ENCODE results near the gene MROH2A.

The MROH2A gene

DNA sequence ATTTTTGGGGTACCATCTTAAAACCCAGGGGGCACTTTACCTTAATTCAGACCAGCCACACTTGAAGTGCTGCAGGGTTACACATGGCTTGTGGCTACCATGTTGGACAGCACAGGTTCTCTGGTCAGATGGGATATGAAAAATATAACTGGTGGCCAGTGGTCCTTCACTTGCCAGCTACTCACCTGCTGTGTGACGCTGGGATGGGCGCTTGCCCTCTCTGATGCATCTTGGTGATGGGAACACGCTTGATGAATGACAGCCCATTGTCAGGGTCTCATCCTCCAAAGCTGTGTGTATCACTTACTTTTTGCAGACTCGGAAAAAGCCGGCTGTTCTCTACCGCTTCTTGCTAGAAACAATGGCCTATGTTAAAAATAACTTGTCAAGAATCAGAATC is 53.7 kb downstream of the MROH2A start:
- TF ChIP-seq FOXP2 (optimal IDR thresholded peaks at IDR 0.05; ENCODE audit: control extremely low read depth, extremely low read length, insufficient read depth) (no peak), EZH2 (IDR thresholded peaks at IDR 0.05) (no peak), POLR2AphosphoS5 (IDR thresholded peaks at IDR 0.05; ENCODE audit: borderline replicate concordance, low read depth, low read length) (no peak)
- no peak overlapping the region for H3K9ac ChIP-seq (ENCODE audit: insufficient read length)
- peaks cover 32% of the 10 kb centered on the region for H3K36me3 ChIP-seq (ENCODE audit: insufficient read depth, low read length)
- peak overlapping the region; percentile 87 for H3K27ac ChIP-seq
- no peak overlapping the region for H3K4me3 ChIP-seq
- no peak for DNase-seq (ENCODE audit: low read depth, low spot score)
- no peaks in the 10 kb centered on the region for H3K9me3 ChIP-seq (ENCODE audit: low read depth, low read length)

DNA sequence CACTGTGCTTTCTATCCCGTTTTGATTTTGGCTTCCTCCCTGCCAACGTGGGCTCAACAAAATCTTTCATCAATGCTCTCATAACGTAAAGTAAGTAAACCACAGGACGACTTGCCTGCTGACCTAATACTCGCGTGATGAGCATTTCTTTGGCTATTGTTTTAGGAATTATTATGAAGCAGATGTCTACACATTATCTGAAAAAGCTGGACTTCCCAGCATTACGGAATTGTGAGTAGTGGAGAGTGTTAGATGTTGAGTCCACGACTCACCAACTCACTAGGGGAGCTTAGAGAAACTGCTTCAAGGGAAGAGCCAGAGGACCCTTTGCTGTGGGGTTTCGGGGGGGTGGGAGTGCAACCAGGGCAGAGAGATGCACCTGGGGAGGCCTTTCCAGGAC is 54.3 kb downstream of the MROH2A start:
- no peak for DNase-seq (ENCODE audit: low read depth, low spot score)
- Histone ChIP-seq H3K4me3 (no peak overlapping the region), H3K9me3 (ENCODE audit: low read depth, low read length) (no peaks in the 10 kb centered on the region), H3K9ac (ENCODE audit: insufficient read length) (no peak overlapping the region), H3K36me3 (ENCODE audit: insufficient read depth, low read length) (peaks cover 37% of the 10 kb centered on the region), H3K27ac (peak overlapping the region; percentile 87)
- TF ChIP-seq POLR2AphosphoS5 (IDR thresholded peaks at IDR 0.05; ENCODE audit: borderline replicate concordance, low read depth, low read length) (no peak), FOXP2 (optimal IDR thresholded peaks at IDR 0.05; ENCODE audit: control extremely low read depth, extremely low read length, insufficient read depth) (no peak)

DNA sequence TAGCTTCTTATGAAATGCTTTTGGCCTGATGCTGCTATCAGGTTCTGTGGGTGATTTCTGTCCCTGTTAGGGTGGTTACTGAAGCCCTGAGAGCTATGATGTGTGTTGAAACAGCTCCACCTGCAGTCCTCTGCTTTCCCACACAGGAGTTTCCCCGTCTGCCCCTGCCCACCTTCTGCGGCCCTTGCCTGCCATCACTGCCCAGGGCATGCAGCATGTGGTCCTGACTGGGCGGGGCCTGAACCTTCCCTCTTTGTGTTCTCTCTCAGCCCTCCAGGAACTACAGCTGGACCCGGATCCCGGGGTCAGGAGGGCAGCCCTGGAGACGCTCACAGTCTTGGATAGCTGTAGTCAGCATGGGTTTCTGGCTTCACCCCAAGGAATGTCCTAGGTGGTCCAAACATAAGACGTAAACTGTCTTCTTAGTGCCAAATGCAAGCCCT is 54.8 kb downstream of the MROH2A start:
- DNase-seq (ENCODE audit: low read depth, low spot score), result peak; percentile 32
- no peak overlapping the region for H3K4me3 ChIP-seq
- H3K9me3 ChIP-seq (ENCODE audit: low read depth, low read length), result no peaks in the 10 kb centered on the region
- TF ChIP-seq POLR2AphosphoS5 (IDR thresholded peaks at IDR 0.05; ENCODE audit: borderline replicate concordance, low read depth, low read length) (peak; percentile 14; the same call in 1 of the 2 replicates), FOXP2 (optimal IDR thresholded peaks at IDR 0.05; ENCODE audit: control extremely low read depth, extremely low read length, insufficient read depth) (no peak)
- H3K36me3 ChIP-seq (ENCODE audit: insufficient read depth, low read length), result peaks cover 42% of the 10 kb centered on the region
- H3K27ac ChIP-seq, result peak overlapping the region; percentile 87
- H3K9ac ChIP-seq (ENCODE audit: insufficient read length), result no peak overlapping the region

DNA sequence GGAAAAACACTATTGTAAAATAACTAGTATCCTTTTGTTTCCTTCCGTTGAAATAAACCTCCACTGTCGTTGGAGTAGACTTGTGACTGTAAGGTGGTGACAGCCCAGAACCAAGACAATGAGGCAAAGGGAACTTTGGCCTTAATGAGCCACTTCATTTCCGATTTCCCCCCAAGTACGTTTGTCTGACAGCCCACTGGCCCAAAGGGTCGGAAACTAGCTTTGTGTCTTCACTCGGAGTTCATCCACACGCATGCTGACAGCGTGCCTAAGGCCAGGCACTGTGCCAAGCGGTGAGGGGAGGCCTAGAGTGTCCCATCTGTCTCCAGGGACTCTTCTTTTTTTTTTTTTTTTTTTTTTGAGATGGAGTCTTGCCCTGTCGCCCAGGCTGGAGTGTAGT is 55.2 kb downstream of the MROH2A start:
- Histone ChIP-seq H3K4me3 (no peak overlapping the region), H3K9ac (ENCODE audit: insufficient read length) (no peak overlapping the region), H3K36me3 (ENCODE audit: insufficient read depth, low read length) (peaks cover 46% of the 10 kb centered on the region), H3K27ac (peak overlapping the region; percentile 87), H3K9me3 (ENCODE audit: low read depth, low read length) (no peaks in the 10 kb centered on the region)
- TF ChIP-seq FOXP2 (optimal IDR thresholded peaks at IDR 0.05; ENCODE audit: control extremely low read depth, extremely low read length, insufficient read depth) (no peak), POLR2AphosphoS5 (IDR thresholded peaks at IDR 0.05; ENCODE audit: borderline replicate concordance, low read depth, low read length) (no peak; the same call in none of the 2 replicates), EZH2 (IDR thresholded peaks at IDR 0.05) (no peak)
- DNase-seq (ENCODE audit: low read depth, low spot score), result no peak

DNA sequence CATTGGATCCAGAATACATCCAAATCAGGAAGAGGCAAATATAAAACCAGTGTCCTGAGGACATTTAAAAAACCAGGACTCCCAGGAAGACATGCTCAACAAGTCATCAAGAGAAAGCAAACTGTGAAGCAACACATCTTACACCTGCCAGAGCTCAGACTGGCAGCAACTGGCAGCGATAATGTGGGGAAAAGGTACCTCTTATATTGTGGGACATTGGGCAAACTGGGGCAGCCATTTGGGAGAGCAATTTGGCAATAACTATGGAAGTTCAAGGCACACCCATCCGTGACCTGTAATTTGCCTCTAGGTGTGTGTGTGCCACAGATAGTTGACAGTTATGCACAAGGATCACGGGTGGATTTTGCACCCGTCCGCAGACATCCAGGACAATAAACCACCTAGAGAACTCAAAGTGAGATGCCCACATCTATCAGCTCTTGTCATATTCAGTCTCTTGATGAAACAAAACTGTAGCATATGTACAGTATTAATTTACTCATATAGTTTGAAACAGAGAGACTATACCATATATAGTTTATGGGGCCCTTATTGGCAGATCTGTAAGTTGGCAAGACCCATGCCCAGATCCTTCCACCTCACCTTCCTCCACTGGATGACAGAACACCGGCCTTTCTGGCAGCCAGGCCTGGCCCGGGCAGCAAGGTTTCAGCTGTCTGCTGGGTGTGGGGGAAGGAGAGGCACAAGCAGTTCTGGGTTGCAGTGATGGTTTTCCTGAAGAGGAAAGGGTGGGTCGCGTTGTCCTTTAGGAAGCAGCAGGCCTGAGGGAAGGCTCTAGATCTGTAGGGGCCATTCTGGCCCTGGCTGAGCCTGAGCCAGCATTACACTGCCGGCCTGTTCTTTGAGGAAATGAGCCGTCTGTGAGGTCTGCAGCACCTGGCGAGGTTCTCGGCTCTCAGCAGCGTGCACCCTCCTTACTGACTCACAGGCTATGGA is 57.4 kb downstream of the MROH2A start:
- no peak overlapping the region for H3K4me3 ChIP-seq
- TF ChIP-seq FOXP2 (optimal IDR thresholded peaks at IDR 0.05; ENCODE audit: control extremely low read depth, extremely low read length, insufficient read depth), result no peak
- TF ChIP-seq POLR2AphosphoS5 (IDR thresholded peaks at IDR 0.05; ENCODE audit: borderline replicate concordance, low read depth, low read length), result no peak; the same call in 1 of the 2 replicates
- TF ChIP-seq EZH2 (IDR thresholded peaks at IDR 0.05), result no peak
- H3K27ac ChIP-seq, result peak overlapping the region; percentile 75; the same call in 1 of the 2 replicates
- peaks cover 68% of the 10 kb centered on the region for H3K36me3 ChIP-seq (ENCODE audit: insufficient read depth, low read length)
- H3K9me3 ChIP-seq (ENCODE audit: low read depth, low read length), result no peaks in the 10 kb centered on the region
- no peak overlapping the region for H3K9ac ChIP-seq (ENCODE audit: insufficient read length)
- DNase-seq (ENCODE audit: low read depth, low spot score), result no peak

DNA sequence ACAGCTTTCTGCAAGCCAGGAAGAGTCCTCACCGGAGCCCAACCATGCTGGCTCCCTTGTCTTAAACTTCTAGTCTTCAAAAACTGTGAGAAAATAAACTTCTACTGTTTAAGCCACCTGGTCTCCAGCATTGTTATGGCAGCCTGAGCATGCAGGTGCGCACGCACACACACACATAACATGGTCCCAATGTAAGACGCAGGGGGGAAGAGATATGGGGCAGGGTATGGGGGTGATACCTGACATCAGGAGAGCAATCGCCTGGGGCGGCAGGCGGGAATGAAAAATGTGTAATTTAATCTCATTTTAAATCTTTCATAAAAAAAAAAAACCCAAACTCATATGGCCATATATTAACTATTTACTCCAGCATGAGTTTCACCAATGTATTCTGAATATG is 58.2 kb downstream of the MROH2A start:
- Histone ChIP-seq H3K9me3 (ENCODE audit: low read depth, low read length) (no peaks in the 10 kb centered on the region), H3K27ac (no peak overlapping the region), H3K4me3 (no peak overlapping the region), H3K9ac (ENCODE audit: insufficient read length) (no peak overlapping the region), H3K36me3 (ENCODE audit: insufficient read depth, low read length) (peaks cover 77% of the 10 kb centered on the region)
- no peak for TF ChIP-seq EZH2 (IDR thresholded peaks at IDR 0.05)
- no peak for TF ChIP-seq POLR2AphosphoS5 (IDR thresholded peaks at IDR 0.05; ENCODE audit: borderline replicate concordance, low read depth, low read length)
- no peak for TF ChIP-seq FOXP2 (optimal IDR thresholded peaks at IDR 0.05; ENCODE audit: control extremely low read depth, extremely low read length, insufficient read depth)
- DNase-seq (ENCODE audit: low read depth, low spot score), result no peak

DNA sequence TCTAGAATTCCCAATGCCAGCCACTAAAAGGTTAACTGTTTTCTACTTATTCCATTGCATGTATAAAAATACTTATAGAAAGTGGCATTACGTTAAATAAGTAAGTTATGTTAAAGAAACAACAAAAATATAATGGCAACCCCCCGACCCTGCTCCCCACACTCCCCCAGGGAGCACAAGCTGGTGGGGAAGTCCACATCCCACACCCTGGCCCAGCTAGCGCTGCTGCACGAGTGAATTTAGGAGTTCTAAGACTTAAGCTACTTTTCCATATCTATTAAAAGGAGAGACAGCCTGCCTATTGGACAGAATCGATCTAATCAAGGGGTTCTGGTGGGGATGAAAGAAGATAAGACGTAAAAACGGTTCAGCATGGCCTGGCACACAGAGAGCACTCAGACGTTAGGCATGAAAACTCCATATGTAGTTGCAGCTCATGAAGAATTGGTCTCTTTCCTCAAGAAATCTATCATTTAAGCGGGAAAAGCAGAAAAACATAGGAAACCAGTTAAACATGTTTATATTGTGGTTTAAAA is 59.6 kb downstream of the MROH2A start:
- no peak overlapping the region for H3K9ac ChIP-seq (ENCODE audit: insufficient read length)
- no peaks in the 10 kb centered on the region for H3K9me3 ChIP-seq (ENCODE audit: low read depth, low read length)
- no peak overlapping the region for H3K4me3 ChIP-seq
- peaks cover 91% of the 10 kb centered on the region for H3K36me3 ChIP-seq (ENCODE audit: insufficient read depth, low read length)
- TF ChIP-seq POLR2AphosphoS5 (IDR thresholded peaks at IDR 0.05; ENCODE audit: borderline replicate concordance, low read depth, low read length) (no peak), EZH2 (IDR thresholded peaks at IDR 0.05) (no peak)
- DNase-seq (ENCODE audit: low read depth, low spot score), result no peak
- H3K27ac ChIP-seq, result peak overlapping the region; percentile 56

DNA sequence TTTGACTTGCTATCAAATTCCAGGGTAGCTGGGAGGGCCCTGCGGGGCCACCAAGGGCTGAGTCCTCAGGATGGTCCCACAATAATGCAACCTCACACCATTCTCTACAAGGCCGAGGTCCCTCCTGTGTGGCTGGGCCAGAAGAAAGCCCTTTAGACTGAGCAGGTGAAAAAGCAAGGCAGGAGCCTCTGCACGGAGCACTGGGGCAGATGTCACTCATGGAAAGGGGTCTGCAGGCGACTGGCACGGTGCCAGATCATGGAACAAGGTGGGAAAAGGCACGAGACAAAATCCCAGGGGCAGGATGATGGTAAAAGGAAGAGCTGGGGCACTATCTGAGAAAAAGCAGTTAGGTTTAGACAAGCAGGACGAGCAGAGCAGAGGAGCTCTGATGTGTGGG is 60.1 kb downstream of the MROH2A start:
- Histone ChIP-seq H3K9ac (ENCODE audit: insufficient read length) (no peak overlapping the region), H3K27ac (peak overlapping the region; percentile 56), H3K36me3 (ENCODE audit: insufficient read depth, low read length) (peaks cover 96% of the 10 kb centered on the region), H3K4me3 (no peak overlapping the region), H3K9me3 (ENCODE audit: low read depth, low read length) (no peaks in the 10 kb centered on the region)
- no peak for DNase-seq (ENCODE audit: low read depth, low spot score)
- no peak for TF ChIP-seq EZH2 (IDR thresholded peaks at IDR 0.05)
- no peak for TF ChIP-seq FOXP2 (optimal IDR thresholded peaks at IDR 0.05; ENCODE audit: control extremely low read depth, extremely low read length, insufficient read depth)
- TF ChIP-seq POLR2AphosphoS5 (IDR thresholded peaks at IDR 0.05; ENCODE audit: borderline replicate concordance, low read depth, low read length), result no peak

Data from SK-N-MC (cell line).